SK-N-SH treated with all-trans-retinoic acid at 6 μM for 48 hours (cell line): Measurements from ENCODE around the gene KCNJ16.

Experiments used
- ATAC-seq: fragments of 200-7000 bp; cut with Tn5 transposase; 3 replicates; pipeline ENCODE4 v1.9.1; 2020; ENCODE audit warnings: mild to moderate bottlenecking, moderate library complexity
- ARNTL ChIP-seq: fragments of 450-650 bp; formaldehyde crosslinking; IDR thresholded peaks from 2 replicates; pipeline ENCODE4 v1.5.0; 2020; ENCODE audit warnings: low read depth, mild to moderate bottlenecking, moderate library complexity, borderline replicate concordance
- BACH2 ChIP-seq: fragments of 250-450 bp; sonication (Bioruptor Pico); IDR thresholded peaks from 2 replicates; pipeline ENCODE4 v1.9.0; 2021; ENCODE audit warnings: mild to moderate bottlenecking, borderline replicate concordance
- CSDC2 ChIP-seq: fragments of 250-450 bp; sonication (Bioruptor Pico); IDR thresholded peaks from 2 replicates; pipeline ENCODE4 v1.5.0; 2020; ENCODE audit warnings: mild to moderate bottlenecking, moderate library complexity
- ESRRG ChIP-seq: fragments of 250-450 bp; sonication (Bioruptor Pico); IDR thresholded peaks from 2 replicates; pipeline ENCODE4 v1.6.1; 2021; ENCODE audit warnings: mild to moderate bottlenecking
- GLIS3 ChIP-seq: fragments of 250-450 bp; sonication (Bioruptor Pico); IDR thresholded peaks from 2 replicates; pipeline ENCODE4 v1.5.0; 2020; ENCODE audit warnings: mild to moderate bottlenecking, moderate library complexity
- ISL1 ChIP-seq: fragments of 250-450 bp; sonication (Bioruptor Pico); IDR thresholded peaks from 2 replicates; pipeline ENCODE4 v2.1.2; 2022; ENCODE audit warnings: mild to moderate bottlenecking, moderate library complexity
- OSR1 ChIP-seq: fragments of 250-450 bp; sonication (Bioruptor Pico); IDR thresholded peaks from 2 replicates; pipeline ENCODE4 v1.8.0; 2022; ENCODE audit warnings: moderate library complexity, mild to moderate bottlenecking, inconsistent platforms
- POU6F1 ChIP-seq: fragments of 250-450 bp; sonication (Bioruptor Pico); IDR thresholded peaks from 2 replicates; pipeline ENCODE4 v1.8.0; 2021; ENCODE audit warnings: low read depth, mild to moderate bottlenecking, moderate library complexity, borderline replicate concordance
- PPARA ChIP-seq: fragments of 250-450 bp; sonication (Bioruptor Pico); IDR thresholded peaks from 2 replicates; pipeline ENCODE4 v1.5.0; 2020; ENCODE audit warnings: mild to moderate bottlenecking, borderline replicate concordance
- RARB ChIP-seq: fragments of 250-450 bp; sonication (Bioruptor Pico); IDR thresholded peaks from 2 replicates; pipeline ENCODE4 v1.8.0; 2021; ENCODE audit warnings: mild to moderate bottlenecking, moderate library complexity
- SNAI2 ChIP-seq: fragments of 250-450 bp; sonication (Bioruptor Pico); IDR thresholded peaks from 2 replicates; pipeline ENCODE4 v1.5.0; 2020; ENCODE audit warnings: mild to moderate bottlenecking, moderate library complexity
- TCF4 ChIP-seq: fragments of 250-450 bp; sonication (Bioruptor Pico); IDR thresholded peaks from 2 replicates; pipeline ENCODE4 v1.8.0; 2021; ENCODE audit warnings: mild to moderate bottlenecking, moderate library complexity, borderline replicate concordance
- TOX ChIP-seq: fragments of 250-450 bp; sonication (Bioruptor Pico); IDR thresholded peaks from 2 replicates; pipeline ENCODE4 v1.8.0; 2021; ENCODE audit warnings: mild to moderate bottlenecking, moderate library complexity, borderline replicate concordance
- TSHZ2 ChIP-seq: fragments of 250-450 bp; sonication (Bioruptor Pico); IDR thresholded peaks from 2 replicates; pipeline ENCODE4 v1.5.0; 2020; ENCODE audit warnings: mild to moderate bottlenecking, moderate library complexity
- ZC3H10 ChIP-seq: fragments of 250-450 bp; sonication (Bioruptor Pico); IDR thresholded peaks from 2 replicates; pipeline ENCODE4 v1.5.1; 2021; ENCODE audit warnings: mild to moderate bottlenecking, moderate library complexity
- ZFP3 ChIP-seq: fragments of 250-450 bp; sonication (Bioruptor Pico); IDR thresholded peaks from 2 replicates; pipeline ENCODE4 v1.5.0; 2020; ENCODE audit warnings: mild to moderate bottlenecking, moderate library complexity
- ZFP30 ChIP-seq: fragments of 450-650 bp; formaldehyde crosslinking; IDR thresholded peaks from 2 replicates; pipeline ENCODE4 v1.5.0; 2022; ENCODE audit warnings: mild to moderate bottlenecking, moderate library complexity
- ZNF565 ChIP-seq: fragments of 450-650 bp; formaldehyde crosslinking; conservative IDR thresholded peaks from 2 replicates; pipeline ENCODE4 v1.5.0; 2020; ENCODE audit warnings: low read depth, mild to moderate bottlenecking, moderate library complexity
- ZNF70 ChIP-seq: fragments of 450-650 bp; formaldehyde crosslinking; IDR thresholded peaks from 2 replicates; pipeline ENCODE4 v1.5.0; 2020; ENCODE audit warnings: mild to moderate bottlenecking, moderate library complexity
- ZNF8 ChIP-seq: fragments of 450-650 bp; formaldehyde crosslinking; IDR thresholded peaks from 2 replicates; pipeline ENCODE4 v1.5.0; 2020; ENCODE audit warnings: mild to moderate bottlenecking, moderate library complexity
- TF ChIP-seq, protein P1 (sequence below): fragments of 250-450 bp; sonication (Bioruptor Pico); IDR thresholded peaks from 2 replicates; pipeline ENCODE4 v1.5.1; 2021; ENCODE audit warnings: mild to moderate bottlenecking, moderate library complexity
- TF ChIP-seq, protein P2 (sequence below): fragments of 250-450 bp; sonication (Bioruptor Pico); IDR thresholded peaks from 2 replicates; pipeline ENCODE4 v1.8.0; 2020; ENCODE audit warnings: mild to moderate bottlenecking, moderate library complexity, borderline replicate concordance

The KCNJ16 gene

GRCh38 chr17:70171159-70171558, 96.1 kb downstream of the KCNJ16 start:
- no peak for ATAC-seq
- no peak for TF ChIP-seq ZNF565 (CRISPR knock-in tag)
- no peak for TF ChIP-seq TSHZ2 (CRISPR knock-in tag)
- no peak for TF ChIP-seq BACH2 (CRISPR knock-in tag)
- no peak for TF ChIP-seq OSR1
- no peak for TF ChIP-seq SNAI2 (CRISPR knock-in tag)
- TF ChIP-seq, protein P1, sequence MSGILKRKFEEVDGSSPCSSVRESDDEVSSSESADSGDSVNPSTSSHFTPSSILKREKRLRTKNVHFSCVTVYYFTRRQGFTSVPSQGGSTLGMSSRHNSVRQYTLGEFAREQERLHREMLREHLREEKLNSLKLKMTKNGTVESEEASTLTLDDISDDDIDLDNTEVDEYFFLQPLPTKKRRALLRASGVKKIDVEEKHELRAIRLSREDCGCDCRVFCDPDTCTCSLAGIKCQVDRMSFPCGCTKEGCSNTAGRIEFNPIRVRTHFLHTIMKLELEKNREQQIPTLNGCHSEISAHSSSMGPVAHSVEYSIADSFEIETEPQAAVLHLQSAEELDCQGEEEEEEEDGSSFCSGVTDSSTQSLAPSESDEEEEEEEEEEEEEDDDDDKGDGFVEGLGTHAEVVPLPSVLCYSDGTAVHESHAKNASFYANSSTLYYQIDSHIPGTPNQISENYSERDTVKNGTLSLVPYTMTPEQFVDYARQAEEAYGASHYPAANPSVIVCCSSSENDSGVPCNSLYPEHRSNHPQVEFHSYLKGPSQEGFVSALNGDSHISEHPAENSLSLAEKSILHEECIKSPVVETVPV (CRISPR knock-in tag): no peak
- no peak for TF ChIP-seq PPARA (CRISPR knock-in tag)
- no peak for TF ChIP-seq ARNTL (CRISPR knock-in tag)
- no peak for TF ChIP-seq ISL1
- no peak for TF ChIP-seq ZC3H10 (CRISPR knock-in tag)

DNA sequence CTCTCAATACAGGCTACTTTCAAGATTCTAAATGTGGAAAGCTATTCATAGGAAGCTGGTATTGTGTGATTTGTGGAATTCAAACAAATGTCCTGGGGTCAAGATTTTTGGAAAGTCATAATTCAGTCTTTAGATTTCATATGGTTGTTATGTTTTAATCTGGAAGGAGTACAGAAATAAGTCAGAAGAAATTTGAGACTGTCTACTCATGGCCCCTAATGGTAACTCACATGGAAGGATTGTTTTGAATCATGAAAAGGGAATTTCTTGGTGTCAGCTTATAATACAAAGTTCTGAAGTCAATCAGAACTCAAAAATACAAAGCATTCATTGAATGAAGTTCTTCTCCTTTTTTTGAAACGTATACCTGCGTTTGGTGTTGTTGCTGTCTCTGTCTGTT, 97.4 kb downstream of the KCNJ16 start:
- no peak for ATAC-seq
- TF ChIP-seq TOX (no peak), ESRRG (CRISPR knock-in tag) (no peak), ZFP3 (CRISPR knock-in tag) (no peak), TSHZ2 (CRISPR knock-in tag) (no peak), BACH2 (CRISPR knock-in tag) (no peak), OSR1 (no peak)

- TF ChIP-seq ZFP30: no peak
- no peak for TF ChIP-seq CSDC2 (CRISPR knock-in tag)
- no peak for TF ChIP-seq BACH2 (CRISPR knock-in tag)
- TF ChIP-seq ZFP3 (CRISPR knock-in tag): no peak
- TF ChIP-seq TCF4 (CRISPR knock-in tag): no peak
- no peak for TF ChIP-seq GLIS3 (CRISPR knock-in tag)
- TF ChIP-seq POU6F1 (CRISPR knock-in tag): no peak
- TF ChIP-seq OSR1: no peak
- TF ChIP-seq, protein P1 (CRISPR knock-in tag): no peak
- TF ChIP-seq SNAI2 (CRISPR knock-in tag): no peak
- no peak for TF ChIP-seq ZNF70 (CRISPR knock-in tag)
- TF ChIP-seq TSHZ2 (CRISPR knock-in tag): no peak
- no peak for TF ChIP-seq ISL1
- no peak for TF ChIP-seq ZNF8 (CRISPR knock-in tag)
- TF ChIP-seq, protein P2, sequence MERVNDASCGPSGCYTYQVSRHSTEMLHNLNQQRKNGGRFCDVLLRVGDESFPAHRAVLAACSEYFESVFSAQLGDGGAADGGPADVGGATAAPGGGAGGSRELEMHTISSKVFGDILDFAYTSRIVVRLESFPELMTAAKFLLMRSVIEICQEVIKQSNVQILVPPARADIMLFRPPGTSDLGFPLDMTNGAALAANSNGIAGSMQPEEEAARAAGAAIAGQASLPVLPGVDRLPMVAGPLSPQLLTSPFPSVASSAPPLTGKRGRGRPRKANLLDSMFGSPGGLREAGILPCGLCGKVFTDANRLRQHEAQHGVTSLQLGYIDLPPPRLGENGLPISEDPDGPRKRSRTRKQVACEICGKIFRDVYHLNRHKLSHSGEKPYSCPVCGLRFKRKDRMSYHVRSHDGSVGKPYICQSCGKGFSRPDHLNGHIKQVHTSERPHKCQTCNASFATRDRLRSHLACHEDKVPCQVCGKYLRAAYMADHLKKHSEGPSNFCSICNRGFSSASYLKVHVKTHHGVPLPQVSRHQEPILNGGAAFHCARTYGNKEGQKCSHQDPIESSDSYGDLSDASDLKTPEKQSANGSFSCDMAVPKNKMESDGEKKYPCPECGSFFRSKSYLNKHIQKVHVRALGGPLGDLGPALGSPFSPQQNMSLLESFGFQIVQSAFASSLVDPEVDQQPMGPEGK (CRISPR knock-in tag): no peak
- no peak for TF ChIP-seq ZNF565 (CRISPR knock-in tag)
- TF ChIP-seq RARB (CRISPR knock-in tag): no peak
- ATAC-seq: no peak
Measured at GRCh38 chr17:70172923-70173322, 97.9 kb downstream of the KCNJ16 start.
